Measurements from ENCODE around the gene CDK13.

DNA sequence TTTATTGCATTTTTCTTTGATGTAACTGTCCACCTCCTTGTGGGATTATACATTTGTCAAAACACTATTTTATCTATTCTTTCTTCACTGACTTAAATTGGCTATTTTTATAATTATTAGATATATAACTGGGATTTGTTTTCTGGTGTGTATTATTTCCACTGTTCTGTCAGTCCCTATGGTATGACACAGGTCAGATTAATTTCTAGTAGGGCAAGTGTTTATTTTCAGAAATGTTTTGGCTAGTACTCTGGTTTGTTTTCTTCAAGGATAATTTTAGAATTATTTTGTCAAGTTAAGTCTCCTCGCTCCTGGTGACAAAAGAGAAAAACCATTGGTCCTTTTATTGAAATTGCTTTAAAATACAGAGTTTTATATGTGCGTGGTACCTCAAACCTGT lies 93.1 kb downstream of the CDK13 start:
- TF ChIP-seq, protein P1, sequence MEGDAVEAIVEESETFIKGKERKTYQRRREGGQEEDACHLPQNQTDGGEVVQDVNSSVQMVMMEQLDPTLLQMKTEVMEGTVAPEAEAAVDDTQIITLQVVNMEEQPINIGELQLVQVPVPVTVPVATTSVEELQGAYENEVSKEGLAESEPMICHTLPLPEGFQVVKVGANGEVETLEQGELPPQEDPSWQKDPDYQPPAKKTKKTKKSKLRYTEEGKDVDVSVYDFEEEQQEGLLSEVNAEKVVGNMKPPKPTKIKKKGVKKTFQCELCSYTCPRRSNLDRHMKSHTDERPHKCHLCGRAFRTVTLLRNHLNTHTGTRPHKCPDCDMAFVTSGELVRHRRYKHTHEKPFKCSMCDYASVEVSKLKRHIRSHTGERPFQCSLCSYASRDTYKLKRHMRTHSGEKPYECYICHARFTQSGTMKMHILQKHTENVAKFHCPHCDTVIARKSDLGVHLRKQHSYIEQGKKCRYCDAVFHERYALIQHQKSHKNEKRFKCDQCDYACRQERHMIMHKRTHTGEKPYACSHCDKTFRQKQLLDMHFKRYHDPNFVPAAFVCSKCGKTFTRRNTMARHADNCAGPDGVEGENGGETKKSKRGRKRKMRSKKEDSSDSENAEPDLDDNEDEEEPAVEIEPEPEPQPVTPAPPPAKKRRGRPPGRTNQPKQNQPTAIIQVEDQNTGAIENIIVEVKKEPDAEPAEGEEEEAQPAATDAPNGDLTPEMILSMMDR (IDR thresholded peaks at IDR 0.05; ENCODE audit: insufficient read depth, low read depth, low read length), result no peak
- no peak for TF ChIP-seq EZH2 (IDR thresholded peaks at IDR 0.05; ENCODE audit: insufficient read depth, low read length)

All from astrocyte (in vitro differentiated cells and primary cell).